22Rv1 (cell line): ENCODE measurements around the gene ZSCAN30.

ENCODE experiments used
- CTCF ChIP-seq: fragments of 450-650 bp; IDR thresholded peaks from 2 replicates; pipeline ENCODE4 v1.5.1; 2017; ENCODE audit warnings: mild to moderate bottlenecking
- ZFX ChIP-seq: fragments of 450-650 bp; IDR thresholded peaks from 2 replicates; pipeline ENCODE4 v1.6.1; 2017; ENCODE audit warnings: antibody characterized with exemption, borderline replicate concordance

- no peak for TF ChIP-seq CTCF
- no peak for TF ChIP-seq ZFX
Observed at GRCh38 chr18:35236571-35237363, 53.3 kb downstream of the ZSCAN30 start.
